Sciatic nerve (tissue), 2 donors: ENCODE results near the gene RPS6KA2. TPM values are rescaled to one million over a fixed set of nuclear protein-coding genes. Genes with fewer than 3 reads are reported as not detected.

ENCODE experiments used
- ATAC-seq: fragments of 200-7000 bp; cut with Tn5 transposase; one replicate; pipeline ENCODE4 v1.9.1; 2020; ENCODE audit warnings: mild to moderate bottlenecking, moderate library complexity
- DNase-seq: peaks from one replicate; pipeline ENCODE4 v3.0.0-alpha.2; 2020; ENCODE audit warnings: low spot score
- intact Hi-C: fragments of 100-400 bp; cut with DNase I; formaldehyde crosslinking; loops from one replicate; pipeline ENCODE4 v1.14.2; 2022
- total RNA-seq: library from RNA; stranded (reverse); fragmentation: NEBNext Ultra II Directional; extraction: Animal tissue kit (Norgen Biotek cat#: 25700); gene quantifications from one replicate; pipeline ENCODE4 v1.2.1, GENCODE V29; 2021
- donor health status: DM: no; HTN: no; CAD: no.
- donor health status: DM: no; HTN: no; CAD: no.

The RPS6KA2 gene
- total RNA-seq, 1 donor from 2014 or later = 69.9 TPM

GRCh38 chr6:166657531-166657930, 30.5 kb upstream of the RPS6KA2 start:
- intact Hi-C loops = no loop called here

GRCh38 chr6:166656230-166657151, 29.4 kb upstream of the RPS6KA2 start:
- peak; percentile 36 for ATAC-seq
- intact Hi-C loops = no loop called here

More at GRCh38 chr6:166657531-166657930, 30.5 kb upstream of the RPS6KA2 start:
- ATAC-seq (no peak), DNase-seq (no peak)

GRCh38 chr6:166655713-166656229, 28.7 kb upstream of the RPS6KA2 start:
- DNase-seq = no peak
- intact Hi-C loops = no loop called here
- ATAC-seq = no peak

More at GRCh38 chr6:166656230-166657151, 29.4 kb upstream of the RPS6KA2 start:
- DNase-seq = no peak

- DNase-seq (no peak), ATAC-seq (no peak)
- intact Hi-C loops = no loop called here
Measured at GRCh38 chr6:166655251-166655650, 28.2 kb upstream of the RPS6KA2 start.

- DNase-seq (no peak), ATAC-seq (no peak)
- intact Hi-C loops = no loop called here
Measured at GRCh38 chr6:166654573-166654972, 27.5 kb upstream of the RPS6KA2 start.

GRCh38 chr6:166653639-166653941, 26.5 kb upstream of the RPS6KA2 start:
- DNase-seq (no peak), ATAC-seq (no peak)
- intact Hi-C loops = no loop called here

DNA sequence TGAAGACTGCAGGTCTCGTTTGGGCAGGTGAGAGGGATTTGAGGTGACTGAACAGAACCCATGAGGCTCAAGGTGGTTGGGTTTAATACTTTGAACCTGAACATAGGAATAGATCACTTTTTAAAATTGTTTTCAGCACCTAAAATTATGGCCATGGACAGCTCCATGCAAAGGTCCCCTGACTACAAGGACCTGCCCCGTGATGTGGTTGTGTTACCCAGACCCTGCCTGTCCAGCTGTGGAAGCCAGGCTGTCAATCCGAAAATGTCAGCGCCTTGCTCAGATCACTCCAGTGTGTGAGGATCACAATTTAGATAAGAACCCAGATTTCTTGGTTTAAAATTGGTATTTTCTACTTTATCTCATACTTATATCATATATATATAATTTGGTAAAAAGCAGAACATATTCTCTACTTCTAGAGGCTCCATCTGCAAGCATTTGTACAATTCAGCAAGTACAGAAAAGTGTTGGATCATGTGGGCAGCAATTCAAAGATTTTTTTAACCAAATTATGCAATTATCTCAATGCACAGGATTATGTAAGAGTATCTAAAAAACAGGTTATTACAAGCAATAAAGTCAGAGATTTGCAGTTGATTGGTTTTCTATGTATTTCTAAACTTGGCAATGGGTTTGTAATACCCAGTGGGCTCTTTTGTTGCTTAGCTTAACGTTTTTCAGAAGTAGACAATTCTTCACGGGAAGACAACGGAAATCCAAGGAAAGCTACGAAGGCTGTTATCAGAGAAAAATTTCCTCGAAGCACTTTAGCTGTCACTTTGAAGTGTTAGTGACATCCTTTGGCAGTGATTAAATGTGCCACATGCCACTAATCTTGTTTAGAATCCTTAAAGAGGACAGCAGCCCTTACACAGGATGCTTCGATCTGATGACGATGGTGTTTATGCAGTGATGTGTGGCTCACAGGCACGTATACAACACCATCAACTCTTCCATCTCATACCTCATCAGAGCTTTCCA, 24.1 kb upstream of the RPS6KA2 start:
- intact Hi-C loops = no loop called here

DNA sequence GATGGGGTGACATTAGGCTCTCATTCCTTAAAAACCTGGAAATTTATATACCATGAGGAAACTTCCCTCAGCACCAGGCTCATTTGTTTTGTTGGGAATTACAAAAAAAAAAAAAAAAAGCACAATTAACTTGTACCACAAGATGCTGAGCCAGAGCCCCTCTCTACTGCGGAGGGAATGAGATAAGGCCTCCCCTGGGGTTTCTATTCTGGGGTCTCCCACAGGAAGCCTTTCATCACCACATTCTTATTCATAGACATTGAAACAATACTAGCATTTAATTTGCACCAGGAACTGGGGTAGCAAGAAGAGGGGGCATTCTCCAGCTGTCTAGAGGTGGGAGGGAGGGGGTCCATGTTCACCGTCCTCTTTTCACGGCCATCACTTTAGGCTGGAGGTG, 23.0 kb upstream of the RPS6KA2 start:
- intact Hi-C loops = no loop called here
- ATAC-seq (no peak), DNase-seq (no peak)

More for the DNA sequence above, 24.1 kb upstream of the RPS6KA2 start:
- ATAC-seq (no peak), DNase-seq (no peak)

DNA sequence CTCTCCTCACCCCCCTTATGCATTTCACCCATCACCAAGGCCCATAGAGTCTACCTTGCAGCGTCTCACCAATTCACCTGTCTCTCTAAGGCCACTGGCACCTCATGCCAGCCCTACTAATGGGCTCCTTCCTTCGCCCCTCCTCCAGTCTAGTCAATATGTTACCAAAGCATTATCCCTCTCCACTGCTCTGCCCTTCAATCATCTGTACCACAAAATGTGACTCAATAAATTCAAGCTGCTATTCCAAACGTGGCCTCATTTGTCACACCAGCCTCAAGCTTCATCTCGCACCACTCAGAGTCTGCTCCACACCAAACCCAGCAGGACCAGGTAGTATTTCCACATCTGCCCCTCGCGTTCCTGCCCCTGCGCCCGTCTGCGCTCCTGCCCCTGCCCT, 21.8 kb upstream of the RPS6KA2 start:
- no peak for ATAC-seq
- DNase-seq = no peak
- intact Hi-C loops = no loop called here

DNA sequence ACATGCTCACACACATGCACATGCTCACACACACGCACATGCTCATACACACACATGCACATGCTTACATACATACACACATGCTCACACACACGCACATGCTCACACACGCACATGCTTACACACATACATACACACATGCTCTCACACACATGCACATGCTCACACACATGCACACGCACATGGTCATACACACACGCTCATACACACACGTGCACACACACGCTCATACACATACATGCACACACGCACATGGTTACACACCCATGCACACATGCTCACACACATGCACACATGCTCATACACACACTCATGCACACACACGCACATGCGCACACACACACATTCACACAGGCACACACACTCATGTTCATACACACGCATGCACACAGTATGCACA, 20.8 kb upstream of the RPS6KA2 start:
- no peak for DNase-seq
- intact Hi-C loops = no loop called here

GRCh38 chr6:166646716-166647115, 19.7 kb upstream of the RPS6KA2 start:
- DNase-seq (no peak), ATAC-seq (no peak)
- intact Hi-C loops = no loop called here

More for the DNA sequence above, 20.8 kb upstream of the RPS6KA2 start:
- ATAC-seq = no peak

DNA sequence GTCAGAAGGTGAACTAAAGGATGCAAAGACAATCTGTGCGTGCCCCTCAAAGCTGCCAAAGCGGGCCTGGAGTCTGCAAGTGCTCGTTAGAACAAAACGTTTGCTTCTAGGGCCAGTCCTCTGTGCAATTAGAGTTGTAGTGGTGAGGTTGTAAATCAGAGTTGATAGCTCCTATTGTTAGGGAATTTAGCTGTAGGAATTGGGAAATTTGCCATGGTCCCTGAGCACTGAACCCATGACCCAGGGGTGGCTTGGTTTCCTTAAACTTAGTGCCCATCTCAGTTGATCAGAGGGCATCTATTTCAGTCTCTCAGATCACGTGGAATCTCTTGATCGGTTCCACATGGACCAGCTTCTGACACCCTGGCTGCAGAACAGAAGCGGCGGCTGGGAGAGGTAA, 18.8 kb upstream of the RPS6KA2 start:
- DNase-seq (no peak), ATAC-seq (no peak)
- intact Hi-C loops = no loop called here

DNA sequence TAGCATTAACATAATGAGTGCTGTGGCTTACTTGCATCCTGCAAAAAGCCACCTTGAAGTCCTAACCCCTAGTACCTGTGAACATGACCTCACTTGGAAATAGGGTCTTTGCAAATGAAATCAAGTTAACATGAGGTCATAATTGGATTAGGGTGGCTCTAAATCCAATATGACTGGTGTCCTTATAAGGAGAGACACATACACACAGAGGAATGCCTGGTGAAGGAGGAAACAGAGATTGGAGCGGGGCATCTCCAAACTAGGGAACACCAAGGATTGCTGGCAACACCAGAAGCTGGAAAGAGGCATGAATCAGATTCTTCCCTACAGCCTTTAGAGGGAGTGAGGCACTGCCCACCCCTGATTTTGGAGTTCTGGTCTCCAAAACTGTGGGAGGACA, 17.6 kb upstream of the RPS6KA2 start:
- intact Hi-C loops = no loop called here
- ATAC-seq = no peak
- DNase-seq = no peak

DNA sequence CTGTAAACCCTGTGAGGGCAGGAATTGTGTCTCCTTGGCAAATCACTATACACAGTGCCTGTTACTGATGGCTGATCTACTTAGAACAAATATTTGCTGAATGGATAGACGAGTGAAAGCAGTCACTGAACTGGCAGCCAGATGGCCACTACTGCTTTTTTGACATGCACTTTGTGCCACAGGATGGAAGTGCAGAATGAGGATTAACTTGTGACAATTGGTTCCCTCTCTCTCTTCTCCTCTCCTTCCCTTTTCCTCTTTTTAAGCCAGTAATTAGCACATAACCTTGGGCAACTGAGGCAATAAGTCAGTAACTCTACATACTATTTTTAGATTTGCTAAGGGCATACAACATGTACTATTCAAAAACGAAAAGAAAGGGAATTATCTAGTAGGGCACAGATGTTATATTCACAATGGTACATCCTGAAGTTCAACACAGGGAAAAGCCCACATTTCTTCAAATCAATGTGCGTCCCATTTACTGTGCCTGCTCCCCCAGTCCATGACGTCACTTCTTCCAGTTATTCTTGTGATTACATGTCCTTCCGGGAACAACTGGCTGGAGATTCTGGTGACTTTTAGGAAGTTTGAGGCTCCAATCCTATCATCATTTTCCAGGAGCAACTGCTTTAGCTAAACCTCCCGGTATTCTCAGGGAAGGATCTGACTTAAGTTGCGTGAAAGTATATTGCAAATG, 17.0 kb upstream of the RPS6KA2 start:
- DNase-seq (no peak), ATAC-seq (no peak)
- intact Hi-C loops = no loop called here

- intact Hi-C loops = no loop called here
- DNase-seq (no peak), ATAC-seq (no peak)
Measured at GRCh38 chr6:166642646-166643045, 15.6 kb upstream of the RPS6KA2 start.

DNA sequence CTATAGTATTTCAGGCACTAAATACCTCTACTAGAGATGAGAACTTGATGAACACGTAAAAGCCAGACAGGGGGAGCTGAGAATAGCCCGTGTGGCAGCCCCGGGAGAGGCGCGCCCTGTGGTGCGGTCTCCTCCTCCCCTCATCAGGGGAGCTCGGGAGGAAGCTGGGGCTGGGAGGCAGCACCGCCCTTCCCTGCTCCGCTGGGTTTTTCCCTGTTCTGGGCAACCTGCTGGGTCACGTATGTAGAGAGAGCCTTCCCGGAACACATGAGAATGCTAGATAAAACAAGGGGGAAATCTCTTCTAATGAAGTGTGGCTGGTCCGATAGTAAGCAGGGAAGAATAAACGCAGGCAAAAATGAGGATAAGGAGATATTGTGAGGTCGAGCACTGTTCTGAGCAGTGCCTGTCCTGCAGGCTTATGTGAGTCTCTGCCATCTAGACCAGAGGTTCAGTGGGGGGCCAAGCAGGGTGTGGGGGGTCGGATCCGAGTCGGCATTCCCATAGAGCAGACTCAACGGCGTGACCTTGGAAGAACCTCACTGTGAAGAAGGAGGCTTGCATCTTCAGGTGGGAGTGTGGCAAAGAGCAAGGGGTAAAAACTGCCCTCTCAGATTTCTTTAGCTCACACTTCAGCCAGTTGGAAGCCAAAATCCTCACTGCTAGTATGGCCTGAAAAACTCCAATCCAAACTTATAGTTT, 13.4 kb upstream of the RPS6KA2 start:
- intact Hi-C loops = no loop called here
- ATAC-seq (peak; percentile 72), DNase-seq (no peak)

DNA sequence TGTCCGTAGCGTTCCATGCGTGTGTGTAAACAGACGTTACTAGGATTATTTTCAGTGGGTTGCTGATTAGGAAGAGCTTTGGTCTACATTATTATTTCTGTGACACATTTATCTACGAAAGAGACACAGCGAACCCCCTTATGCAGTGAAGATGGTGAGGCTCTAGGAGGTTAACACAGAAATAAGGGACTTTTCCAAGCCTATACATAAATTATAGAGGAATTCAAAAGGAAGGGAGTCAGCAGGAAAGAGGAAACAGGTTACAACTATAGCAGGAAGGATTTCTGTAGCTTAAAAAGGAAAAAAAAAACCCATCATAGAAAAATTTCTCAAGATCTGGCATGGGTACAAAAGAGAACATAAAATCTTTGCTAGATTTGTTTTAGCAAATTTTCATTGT, 12.9 kb upstream of the RPS6KA2 start:
- ATAC-seq (no peak), DNase-seq (no peak)
- intact Hi-C loops = no loop called here

GRCh38 chr6:166638573-166638964, 11.5 kb upstream of the RPS6KA2 start:
- DNase-seq (no peak), ATAC-seq (no peak)
- intact Hi-C loops = no loop called here
